ENCODE results near the gene ITIH3. TPM values are rescaled to one million over a fixed set of nuclear protein-coding genes. Genes with fewer than 3 reads are reported as not detected.

Gene ITIH3
- total RNA-seq, 2 experiments from 2014 or later, result not detected

GRCh38 chr3:52800079-52800478 is 5.5 kb downstream of the ITIH3 start:
- no peaks in the 10 kb centered on the region for H3K36me3 ChIP-seq (ENCODE audit: insufficient read depth, low read length)
- TF ChIP-seq, protein P1, sequence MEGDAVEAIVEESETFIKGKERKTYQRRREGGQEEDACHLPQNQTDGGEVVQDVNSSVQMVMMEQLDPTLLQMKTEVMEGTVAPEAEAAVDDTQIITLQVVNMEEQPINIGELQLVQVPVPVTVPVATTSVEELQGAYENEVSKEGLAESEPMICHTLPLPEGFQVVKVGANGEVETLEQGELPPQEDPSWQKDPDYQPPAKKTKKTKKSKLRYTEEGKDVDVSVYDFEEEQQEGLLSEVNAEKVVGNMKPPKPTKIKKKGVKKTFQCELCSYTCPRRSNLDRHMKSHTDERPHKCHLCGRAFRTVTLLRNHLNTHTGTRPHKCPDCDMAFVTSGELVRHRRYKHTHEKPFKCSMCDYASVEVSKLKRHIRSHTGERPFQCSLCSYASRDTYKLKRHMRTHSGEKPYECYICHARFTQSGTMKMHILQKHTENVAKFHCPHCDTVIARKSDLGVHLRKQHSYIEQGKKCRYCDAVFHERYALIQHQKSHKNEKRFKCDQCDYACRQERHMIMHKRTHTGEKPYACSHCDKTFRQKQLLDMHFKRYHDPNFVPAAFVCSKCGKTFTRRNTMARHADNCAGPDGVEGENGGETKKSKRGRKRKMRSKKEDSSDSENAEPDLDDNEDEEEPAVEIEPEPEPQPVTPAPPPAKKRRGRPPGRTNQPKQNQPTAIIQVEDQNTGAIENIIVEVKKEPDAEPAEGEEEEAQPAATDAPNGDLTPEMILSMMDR (IDR thresholded peaks at IDR 0.05), result no peak
- H3K27ac ChIP-seq (ENCODE audit: low read depth in 1 of 2, low read length in 2 of 2), result no peak overlapping the region
- no peaks in the 10 kb centered on the region for H3K4me1 ChIP-seq (ENCODE audit: insufficient read depth, low read length)
- DNase-seq (no peak), ATAC-seq (ENCODE audit: poor library complexity) (no peak)
- H3K4me3 ChIP-seq (ENCODE audit: low read length), result no peak overlapping the region
- intact Hi-C loops (cut with DNase I, micrococcal nuclease), result no loop called here
- no peaks in the 10 kb centered on the region for H3K27me3 ChIP-seq (ENCODE audit: control insufficient read depth in 1 of 2, insufficient read depth in 2 of 2, low read length in 2 of 2)
- no peaks in the 10 kb centered on the region for H3K9me3 ChIP-seq (ENCODE audit: control insufficient read depth in 1 of 2, insufficient read depth in 1 of 2, low read length in 2 of 2)
- Mint-ChIP-seq H3K36me3 (ENCODE audit: low read depth) (no peaks in the 10 kb centered on the region), H3K27me3 (no peaks in the 10 kb centered on the region), H3K9me3 (no peaks in the 10 kb centered on the region), H3K4me3 (no peak overlapping the region), H3K4me1 (ENCODE audit: low read depth) (no peaks in the 10 kb centered on the region), H3K27ac (no peak overlapping the region)
- CTCF ChIA-PET, result no interaction called here
- POLR2A ChIA-PET, result no interaction called here

DNA sequence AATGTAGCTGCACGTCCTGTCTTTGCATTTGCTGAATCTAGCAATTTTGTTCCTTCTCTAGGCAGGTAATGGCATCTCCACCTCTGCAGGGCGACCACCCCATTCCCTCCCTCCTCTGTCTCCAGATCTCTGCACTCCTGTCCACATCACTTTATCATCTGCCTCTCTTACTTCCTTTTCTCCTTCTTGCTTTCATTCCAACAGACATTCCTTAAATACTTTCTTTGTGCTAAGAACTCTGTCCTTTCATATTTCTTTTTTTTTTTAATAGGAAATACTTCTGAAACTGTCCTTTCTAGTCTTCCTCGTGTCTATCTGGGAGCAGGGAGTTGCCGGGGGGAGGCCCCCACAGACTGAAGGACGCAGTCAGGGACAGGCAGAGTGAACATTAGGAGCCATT is 7.2 kb downstream of the ITIH3 start:
- Histone ChIP-seq H3K27me3 (ENCODE audit: control insufficient read depth in 1 of 2, insufficient read depth in 2 of 2, low read length in 2 of 2) (no peaks in the 10 kb centered on the region), H3K4me3 (ENCODE audit: low read length) (no peak overlapping the region), H3K9me3 (ENCODE audit: control insufficient read depth in 1 of 2, insufficient read depth in 1 of 2, low read length in 2 of 2) (no peaks in the 10 kb centered on the region), H3K36me3 (ENCODE audit: insufficient read depth, low read length) (no peaks in the 10 kb centered on the region), H3K4me1 (ENCODE audit: insufficient read depth, low read length) (no peaks in the 10 kb centered on the region), H3K27ac (ENCODE audit: low read depth in 1 of 2, low read length in 2 of 2) (no peak overlapping the region)
- intact Hi-C loops (cut with DNase I, micrococcal nuclease), result no loop called here
- TF ChIP-seq, protein P1 (IDR thresholded peaks at IDR 0.05), result no peak
- Mint-ChIP-seq H3K27ac (no peak overlapping the region), H3K9me3 (no peaks in the 10 kb centered on the region), H3K4me3 (no peak overlapping the region), H3K36me3 (ENCODE audit: low read depth) (no peaks in the 10 kb centered on the region), H3K4me1 (ENCODE audit: low read depth) (no peaks in the 10 kb centered on the region), H3K27me3 (no peaks in the 10 kb centered on the region)
- ATAC-seq (ENCODE audit: poor library complexity) (no peak), DNase-seq (no peak)
- CTCF ChIA-PET, result no interaction called here
- POLR2A ChIA-PET, result no interaction called here

DNA sequence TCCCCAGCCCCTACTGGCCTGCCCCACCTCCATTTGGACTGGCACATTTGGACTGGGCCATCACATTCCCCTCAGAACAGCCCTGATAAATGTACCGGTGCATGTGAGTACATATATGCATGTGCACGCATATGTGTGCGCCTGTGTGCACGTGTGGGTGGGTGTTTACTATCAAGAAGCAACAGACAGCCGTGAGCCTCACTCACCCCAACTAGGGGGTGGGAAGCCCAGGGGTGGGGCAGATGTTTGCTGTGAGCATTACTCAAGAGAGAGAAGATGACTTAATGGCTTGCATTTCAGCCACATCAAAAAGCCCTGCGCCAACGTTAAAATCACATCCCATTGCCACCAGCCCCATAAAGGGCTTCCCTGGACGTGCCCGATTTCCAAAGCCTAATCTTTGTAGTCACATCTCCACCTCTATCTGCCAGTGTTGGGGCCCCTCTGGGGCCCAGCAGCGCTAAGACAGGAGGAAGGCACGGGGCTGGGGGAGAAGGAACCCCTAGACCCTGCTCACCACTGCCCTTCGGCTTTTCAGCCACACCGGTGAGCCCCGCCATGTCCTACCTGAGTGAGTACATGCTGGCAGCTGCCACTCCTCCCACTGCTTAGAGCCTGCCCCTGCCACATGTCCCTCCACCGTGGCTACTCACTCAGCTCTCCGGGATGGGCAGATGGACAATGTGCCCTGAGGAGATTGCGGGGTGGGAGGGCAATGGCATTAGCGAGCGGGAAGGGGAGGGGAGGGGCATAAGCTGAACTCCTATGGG is 10.9 kb downstream of the ITIH3 start:
- Mint-ChIP-seq H3K27me3 (no peaks in the 10 kb centered on the region), H3K27ac (no peak overlapping the region), H3K4me3 (no peak overlapping the region), H3K9me3 (no peaks in the 10 kb centered on the region), H3K4me1 (ENCODE audit: low read depth) (peaks cover 12% of the 10 kb centered on the region), H3K36me3 (ENCODE audit: low read depth) (no peaks in the 10 kb centered on the region)
- no peaks in the 10 kb centered on the region for H3K9me3 ChIP-seq (ENCODE audit: control insufficient read depth in 1 of 2, insufficient read depth in 1 of 2, low read length in 2 of 2)
- intact Hi-C loops (cut with DNase I, micrococcal nuclease), result no loop called here
- POLR2A ChIA-PET, result no interaction called here
- no peaks in the 10 kb centered on the region for H3K27me3 ChIP-seq (ENCODE audit: control insufficient read depth in 1 of 2, insufficient read depth in 2 of 2, low read length in 2 of 2)
- H3K27ac ChIP-seq (ENCODE audit: low read depth in 1 of 2, low read length in 2 of 2), result no peak overlapping the region
- CTCF ChIA-PET, result no interaction called here
- H3K36me3 ChIP-seq (ENCODE audit: insufficient read depth, low read length), result no peaks in the 10 kb centered on the region
- no peak for ATAC-seq (ENCODE audit: poor library complexity)
- no peak overlapping the region for H3K4me3 ChIP-seq (ENCODE audit: low read length)
- TF ChIP-seq, protein P1 (IDR thresholded peaks at IDR 0.05), result no peak
- no peaks in the 10 kb centered on the region for H3K4me1 ChIP-seq (ENCODE audit: insufficient read depth, low read length)
- DNase-seq, result no peak
